HG03469 (cell line): ENCODE data around the gene METAP1D.
"Not testable (repeated sequence)": the region's sequence is repeated elsewhere in the genome, so short reads cannot be mapped to it uniquely, and the experiment has no call there.

Experiments used
- ATAC-seq: cut with Tn5 transposase; IDR thresholded peaks from one replicate; pipeline ENCODE4 v1.9.1; 2021; ENCODE audit warnings: mild to moderate bottlenecking, moderate library complexity, moderate number of reproducible peaks; ENCODE audit not compliant: unreplicated experiment

METAP1D gene

GRCh38 chr2:172047566-172048507, 48.1 kb downstream of the METAP1D start:
- no peak for ATAC-seq

GRCh38 chr2:172048508-172049503, 49.1 kb downstream of the METAP1D start:
- ATAC-seq = no peak

GRCh38 chr2:172049567-172050120, 49.9 kb downstream of the METAP1D start:
- ATAC-seq = no peak

- ATAC-seq = no peak
These were observed 50.8 kb downstream of the METAP1D start for GRCh38 chr2:172050479-172051125.

- ATAC-seq = no peak
These were observed 52.5 kb downstream of the METAP1D start for GRCh38 chr2:172052000-172052983.

- ATAC-seq = no peak
These were observed 53.7 kb downstream of the METAP1D start for GRCh38 chr2:172053486-172053885.

GRCh38 chr2:172056293-172056692, 56.5 kb downstream of the METAP1D start:
- ATAC-seq = no peak

- ATAC-seq = no peak
These were observed 58.9 kb downstream of the METAP1D start for GRCh38 chr2:172058660-172059059.

- not testable (repeated sequence) for ATAC-seq
These were observed 60.4 kb downstream of the METAP1D start for GRCh38 chr2:172060118-172060517.

GRCh38 chr2:172062402-172063004, 62.8 kb downstream of the METAP1D start:
- ATAC-seq = no peak

GRCh38 chr2:172063446-172063845, 63.7 kb downstream of the METAP1D start:
- ATAC-seq = no peak

- no peak for ATAC-seq
These were observed 65.4 kb downstream of the METAP1D start for GRCh38 chr2:172065111-172065510.

GRCh38 chr2:172066394-172066886, 66.7 kb downstream of the METAP1D start:
- ATAC-seq = no peak

- ATAC-seq = not testable (repeated sequence)
These were observed 68.2 kb downstream of the METAP1D start for GRCh38 chr2:172067905-172068304.

- no peak for ATAC-seq
These were observed 71.2 kb downstream of the METAP1D start for GRCh38 chr2:172070936-172071335.

GRCh38 chr2:172072303-172072702, 72.5 kb downstream of the METAP1D start:
- no peak for ATAC-seq

- ATAC-seq = no peak
These were observed 73.0 kb downstream of the METAP1D start for GRCh38 chr2:172072706-172073105.

- no peak for ATAC-seq
These were observed 73.8 kb downstream of the METAP1D start for GRCh38 chr2:172073518-172073917.

- ATAC-seq = no peak
These were observed 74.5 kb downstream of the METAP1D start for GRCh38 chr2:172074254-172074653.
